Liver (tissue), 9 donors: Measurements from ENCODE around the gene SSPN. TPM values are rescaled to one million over a fixed set of nuclear protein-coding genes. Genes with fewer than 3 reads are reported as not detected.

Source experiments
- DNase-seq: peaks from one replicate; pipeline ENCODE4 v3.0.0-alpha.2; 2017; ENCODE audit warnings: low spot score
- H3K27ac ChIP-seq, 2 donors: one replicate each; pipeline ENCODE4 v1.7.0; 2013; ENCODE audit warnings: inconsistent platforms in 2 of 2, low read length in 2 of 2, control low read depth in 1 of 2, low read depth in 1 of 2, mild to moderate bottlenecking in 1 of 2
- H3K27me3 ChIP-seq, 4 donors: one replicate each; pipeline versions ENCODE4 v1.6.1 to v1.7.0; 2013; ENCODE audit warnings: low read length in 3 of 4, inconsistent platforms in 1 of 4, mild to moderate bottlenecking in 1 of 4, moderate library complexity in 1 of 4; ENCODE audit not compliant: control insufficient read depth in 4 of 4, insufficient read depth in 4 of 4
- H3K36me3 ChIP-seq, 4 donors: one replicate each; pipeline versions ENCODE4 v1.6.1 to v1.7.0; 2013; ENCODE audit warnings: low read length in 3 of 4, mild to moderate bottlenecking in 3 of 4, low read depth in 1 of 4, moderate library complexity in 1 of 4; ENCODE audit not compliant: control insufficient read depth in 4 of 4, insufficient read depth in 3 of 4
- H3K4me1 ChIP-seq, 4 donors: one replicate each; pipeline versions ENCODE4 v1.6.1 to v1.7.0; 2013; ENCODE audit warnings: low read length in 3 of 4, mild to moderate bottlenecking in 3 of 4, moderate library complexity in 1 of 4; ENCODE audit not compliant: control insufficient read depth in 4 of 4, insufficient read depth in 4 of 4
- H3K4me3 ChIP-seq, 3 donors: one replicate each; pipeline versions ENCODE4 v1.6.1 to v1.7.0; 2013; ENCODE audit warnings: low read length in 3 of 3, control low read depth in 1 of 3, low read depth in 1 of 3, mild to moderate bottlenecking in 1 of 3
- H3K9ac ChIP-seq, 2 donors: one replicate each; pipeline ENCODE4 v1.7.0; 2013; ENCODE audit warnings: low read length in 2 of 2, mild to moderate bottlenecking in 2 of 2, moderate library complexity in 2 of 2, control low read depth in 1 of 2, low read depth in 1 of 2
- H3K9me3 ChIP-seq, 4 donors: one replicate each; pipeline versions ENCODE4 v1.6.1 to v1.7.0; 2013; ENCODE audit warnings: low read length in 3 of 4; ENCODE audit not compliant: control insufficient read depth in 4 of 4
- EGR1 ChIP-seq, 2 donors: IDR thresholded peaks; 2 replicates each; pipeline ENCODE4 v1.6.1; 2016 to 2018; ENCODE audit warnings: antibody characterized with exemption in 2 of 2, low read depth in 2 of 2
- FOXA1 ChIP-seq: IDR thresholded peaks from 2 replicates; pipeline ENCODE4 v1.6.1; 2016; ENCODE audit warnings: antibody characterized with exemption
- FOXA2 ChIP-seq: IDR thresholded peaks from 2 replicates; pipeline ENCODE4 v1.6.1; 2016; ENCODE audit warnings: antibody characterized with exemption
- GABPA ChIP-seq, 2 donors: IDR thresholded peaks in 1 of 2; conservative IDR thresholded peaks in 1 of 2; 2 replicates each; pipeline ENCODE4 v1.6.1; 2016; ENCODE audit warnings: antibody characterized with exemption in 2 of 2, mild to moderate bottlenecking in 1 of 2, moderate library complexity in 1 of 2
- HNF4A ChIP-seq, 2 donors: conservative IDR thresholded peaks; 2 replicates each; pipeline ENCODE4 v1.6.1; 2016; ENCODE audit warnings: antibody characterized with exemption in 2 of 2, mild to moderate bottlenecking in 2 of 2
- HNF4G ChIP-seq: IDR thresholded peaks from 2 replicates; pipeline ENCODE4 v1.6.1; 2016; ENCODE audit warnings: antibody characterized with exemption
- JUND ChIP-seq, 2 donors: IDR thresholded peaks; 2 replicates each; pipeline ENCODE4 v1.6.1; 2016; ENCODE audit warnings: antibody characterized with exemption in 2 of 2
- NR2F2 ChIP-seq: IDR thresholded peaks from 2 replicates; pipeline ENCODE4 v1.6.1; 2016; ENCODE audit warnings: antibody characterized with exemption
- RAD21 ChIP-seq, 2 donors: IDR thresholded peaks; 2 replicates each; pipeline ENCODE4 v1.6.1; 2016; ENCODE audit warnings: antibody characterized with exemption in 2 of 2, mild to moderate bottlenecking in 2 of 2
- REST ChIP-seq: IDR thresholded peaks from 2 replicates; pipeline ENCODE4 v1.6.1; 2016; ENCODE audit warnings: antibody characterized with exemption, mild to moderate bottlenecking
- RXRA ChIP-seq, 2 donors: IDR thresholded peaks; 2 replicates each; pipeline ENCODE4 v1.6.1; 2017 to 2018; ENCODE audit warnings: antibody characterized with exemption in 2 of 2, mild to moderate bottlenecking in 1 of 2
- SP1 ChIP-seq: IDR thresholded peaks from 2 replicates; pipeline ENCODE4 v1.6.1; 2018; ENCODE audit warnings: antibody characterized with exemption, mild to moderate bottlenecking
- TAF1 ChIP-seq: conservative IDR thresholded peaks from 2 replicates; pipeline ENCODE4 v1.6.1; 2016; ENCODE audit warnings: antibody characterized with exemption, mild to moderate bottlenecking
- YY1 ChIP-seq: IDR thresholded peaks from 2 replicates; pipeline ENCODE4 v1.6.1; 2016; ENCODE audit warnings: antibody characterized with exemption, mild to moderate bottlenecking
- WGBS: extraction: QIAGEN DNeasy Blood & Tissue Kit; methylation state at CpG from one replicate; pipeline ENCODE4 v1.1.7; 2013; 5-methylcytosine and 5-hydroxymethylcytosine counted together
- polyA plus RNA-seq, 2 donors: library from polyadenylated mRNA; stranded (reverse) in 1 of 2; unstranded in 1 of 2; fragments of 200-250 nt in 1 of 2; fragments of >200 nt in 1 of 2; fragmentation: Nextera tagmentation in 1 of 2; extraction: Ambion mirVana in 1 of 2; gene quantifications; one replicate each; pipeline versions ENCODE4 v1.2.1 to v1.2.3, GENCODE V29; 2013 to 2015
- total RNA-seq, 2 donors: library from RNA; depleted of rRNA; stranded (reverse); fragments of >200 nt; gene quantifications; one replicate each; pipeline ENCODE4 v1.2.3, GENCODE V29; 2014
- TF ChIP-seq, protein P1 (sequence below): IDR thresholded peaks from 2 replicates; pipeline ENCODE4 v1.6.1; 2016; ENCODE audit warnings: antibody characterized with exemption
- donor health status: healthy.
- donor health status: healthy.
- donor health status: healthy.
- donor health status: healthy.
- donor health status: healthy.

Gene SSPN
- total and polyA plus RNA-seq, 4 donors = 0.33 to 0.67 (median 0.46) TPM

DNA sequence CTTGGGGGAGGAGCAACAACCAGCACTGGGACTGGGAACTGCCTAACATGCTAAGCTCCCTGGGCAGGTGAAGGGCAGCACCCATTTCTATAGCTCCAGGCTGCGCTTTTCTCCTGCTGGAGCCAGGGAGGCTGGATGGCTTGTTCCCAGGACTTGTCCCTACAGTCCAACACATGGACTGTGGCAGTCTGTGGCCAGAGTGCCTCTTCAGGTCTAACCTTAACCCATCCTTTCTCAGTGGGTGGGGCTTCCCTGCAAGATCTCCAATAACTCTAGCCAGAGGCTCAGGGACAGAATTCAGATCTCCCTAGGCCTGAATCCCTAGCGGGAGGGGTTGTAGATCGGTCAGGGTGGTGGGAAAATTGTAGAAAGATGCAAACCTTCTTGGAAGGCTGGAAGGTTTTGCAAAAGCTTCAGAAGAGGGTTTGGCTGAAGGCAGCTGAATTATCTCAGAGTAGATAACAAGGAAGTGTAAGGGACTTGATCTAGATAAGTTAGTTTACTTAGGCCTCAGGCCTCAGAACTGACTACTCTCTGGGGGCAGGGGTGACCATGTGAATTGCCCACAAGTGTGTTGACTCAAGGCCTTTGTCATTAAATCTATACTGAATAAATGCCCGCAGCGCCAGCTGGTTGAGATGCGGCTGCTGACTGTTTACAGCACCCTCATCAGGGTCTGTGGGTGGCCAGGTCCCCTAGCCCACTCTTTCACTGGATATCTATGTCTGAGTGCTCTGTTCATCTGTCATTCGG, 60.7 kb downstream of the SSPN start:
- no peak for DNase-seq
- Histone ChIP-seq H3K27ac (no peak overlapping the region), H3K27me3 (no peaks in the 10 kb centered on the region), H3K36me3 (no peaks in the 10 kb centered on the region), H3K9ac (no peak overlapping the region), H3K9me3 (peaks cover 0 to 7% (median 1%) of the 10 kb centered on the region in 4 donors), H3K4me1 (no peaks in the 10 kb centered on the region), H3K4me3 (no peak overlapping the region)
- 86% methylated on average over 7 of the region's 7 CpGs for WGBS
- TF ChIP-seq RXRA (IDR thresholded peaks at IDR 0.05) = no peak
- TF ChIP-seq GABPA (IDR thresholded peaks at IDR 0.05 in 1 of 2, conservative IDR thresholded peaks at IDR 0.05 in 1 of 2) = no peak
- no peak for TF ChIP-seq RAD21 (IDR thresholded peaks at IDR 0.05)
- TF ChIP-seq SP1 = no peak
- TF ChIP-seq FOXA1 = no peak
- TF ChIP-seq JUND (IDR thresholded peaks at IDR 0.05) = no peak
- TF ChIP-seq, protein P1, sequence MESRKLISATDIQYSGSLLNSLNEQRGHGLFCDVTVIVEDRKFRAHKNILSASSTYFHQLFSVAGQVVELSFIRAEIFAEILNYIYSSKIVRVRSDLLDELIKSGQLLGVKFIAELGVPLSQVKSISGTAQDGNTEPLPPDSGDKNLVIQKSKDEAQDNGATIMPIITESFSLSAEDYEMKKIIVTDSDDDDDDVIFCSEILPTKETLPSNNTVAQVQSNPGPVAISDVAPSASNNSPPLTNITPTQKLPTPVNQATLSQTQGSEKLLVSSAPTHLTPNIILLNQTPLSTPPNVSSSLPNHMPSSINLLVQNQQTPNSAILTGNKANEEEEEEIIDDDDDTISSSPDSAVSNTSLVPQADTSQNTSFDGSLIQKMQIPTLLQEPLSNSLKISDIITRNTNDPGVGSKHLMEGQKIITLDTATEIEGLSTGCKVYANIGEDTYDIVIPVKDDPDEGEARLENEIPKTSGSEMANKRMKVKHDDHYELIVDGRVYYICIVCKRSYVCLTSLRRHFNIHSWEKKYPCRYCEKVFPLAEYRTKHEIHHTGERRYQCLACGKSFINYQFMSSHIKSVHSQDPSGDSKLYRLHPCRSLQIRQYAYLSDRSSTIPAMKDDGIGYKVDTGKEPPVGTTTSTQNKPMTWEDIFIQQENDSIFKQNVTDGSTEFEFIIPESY = no peak
- no peak for TF ChIP-seq TAF1
- no peak for TF ChIP-seq FOXA2
- no peak for TF ChIP-seq NR2F2
- no peak for TF ChIP-seq EGR1 (IDR thresholded peaks at IDR 0.05; ENCODE audit: low read depth in 2 of 2)
- no peak for TF ChIP-seq REST
- no peak for TF ChIP-seq HNF4A (conservative IDR thresholded peaks at IDR 0.05)
- TF ChIP-seq YY1 = no peak
- TF ChIP-seq HNF4G = no peak

GRCh38 chr12:26264215-26264838, 69.0 kb downstream of the SSPN start:
- Histone ChIP-seq H3K9ac (no peak overlapping the region), H3K27me3 (no peaks in the 10 kb centered on the region), H3K27ac (no peak overlapping the region), H3K9me3 (no peaks in the 10 kb centered on the region), H3K4me3 (no peak overlapping the region), H3K4me1 (no peaks in the 10 kb centered on the region), H3K36me3 (no peaks in the 10 kb centered on the region)
- TF ChIP-seq REST (no peak), EGR1 (IDR thresholded peaks at IDR 0.05; ENCODE audit: low read depth in 2 of 2) (no peak), NR2F2 (no peak), RAD21 (IDR thresholded peaks at IDR 0.05) (no peak), HNF4G (no peak), FOXA2 (no peak), FOXA1 (no peak)
- DNase-seq = no peak
- WGBS = 94% methylated on average over 2 of the region's 2 CpGs
